ENCODE measurements around the gene CBLC. TPM values are rescaled to one million over a fixed set of nuclear protein-coding genes. Genes with fewer than 3 reads are reported as not detected.

CBLC gene, protein sequence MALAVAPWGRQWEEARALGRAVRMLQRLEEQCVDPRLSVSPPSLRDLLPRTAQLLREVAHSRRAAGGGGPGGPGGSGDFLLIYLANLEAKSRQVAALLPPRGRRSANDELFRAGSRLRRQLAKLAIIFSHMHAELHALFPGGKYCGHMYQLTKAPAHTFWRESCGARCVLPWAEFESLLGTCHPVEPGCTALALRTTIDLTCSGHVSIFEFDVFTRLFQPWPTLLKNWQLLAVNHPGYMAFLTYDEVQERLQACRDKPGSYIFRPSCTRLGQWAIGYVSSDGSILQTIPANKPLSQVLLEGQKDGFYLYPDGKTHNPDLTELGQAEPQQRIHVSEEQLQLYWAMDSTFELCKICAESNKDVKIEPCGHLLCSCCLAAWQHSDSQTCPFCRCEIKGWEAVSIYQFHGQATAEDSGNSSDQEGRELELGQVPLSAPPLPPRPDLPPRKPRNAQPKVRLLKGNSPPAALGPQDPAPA
- not detected for total RNA-seq

DNA sequence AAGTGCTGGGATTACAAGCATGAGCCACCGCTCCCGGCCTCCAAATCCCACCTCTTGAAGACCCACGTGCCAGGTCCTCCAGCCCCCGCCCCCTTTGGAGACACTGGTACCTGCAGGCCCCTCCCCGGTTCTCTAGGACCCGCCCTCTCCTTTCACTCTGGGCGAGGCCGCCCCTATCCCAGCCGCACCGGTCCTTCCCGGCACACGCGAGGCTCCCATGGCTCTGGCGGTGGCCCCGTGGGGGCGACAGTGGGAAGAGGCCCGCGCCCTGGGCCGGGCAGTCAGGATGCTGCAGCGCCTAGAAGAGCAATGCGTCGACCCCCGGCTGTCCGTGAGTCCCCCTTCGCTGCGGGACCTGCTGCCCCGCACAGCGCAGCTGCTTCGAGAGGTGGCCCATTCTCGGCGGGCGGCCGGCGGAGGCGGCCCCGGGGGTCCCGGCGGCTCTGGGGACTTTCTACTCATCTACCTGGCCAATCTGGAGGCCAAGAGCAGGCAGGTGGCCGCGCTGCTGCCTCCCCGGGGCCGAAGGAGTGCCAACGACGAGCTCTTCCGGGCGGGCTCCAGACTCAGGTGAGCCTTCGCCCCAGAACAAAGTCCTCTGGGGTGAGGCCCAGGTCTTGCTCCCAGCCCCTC lies at the start of gene CBLC:
Gene CBLC, plus strand, starts transcription at position 176 of the 633 bp plus-strand sequence. Its CDS starts 42 bp downstream, at position 218.
- WGBS, 2 donors, result 15 to 17% methylated on average over 29 to 36 of the region's 47 CpGs
- Histone ChIP-seq H3K9me3 (no peaks in the 10 kb centered on the region), H3K36me3 (no peaks in the 10 kb centered on the region), H3K4me1 (peaks cover 0 to 7% (median 0%) of the 10 kb centered on the region in 4 donors), H3K27ac (peak within 1 kb of the TSS in 1 of 4 donors; percentile 79), H3K27me3 (peaks cover 0 to 19% of the 10 kb centered on the region in 2 donors), H3K4me3 (peak within 1 kb of the TSS in 1 of 4 donors; percentile 26)
- no peak for DNase-seq (ENCODE audit: low spot score in 2 of 2)
- no peak for TF ChIP-seq EP300 (IDR thresholded peaks at IDR 0.05)
- no peak for TF ChIP-seq POLR2A (IDR thresholded peaks at IDR 0.05)
- TF ChIP-seq, protein P1, sequence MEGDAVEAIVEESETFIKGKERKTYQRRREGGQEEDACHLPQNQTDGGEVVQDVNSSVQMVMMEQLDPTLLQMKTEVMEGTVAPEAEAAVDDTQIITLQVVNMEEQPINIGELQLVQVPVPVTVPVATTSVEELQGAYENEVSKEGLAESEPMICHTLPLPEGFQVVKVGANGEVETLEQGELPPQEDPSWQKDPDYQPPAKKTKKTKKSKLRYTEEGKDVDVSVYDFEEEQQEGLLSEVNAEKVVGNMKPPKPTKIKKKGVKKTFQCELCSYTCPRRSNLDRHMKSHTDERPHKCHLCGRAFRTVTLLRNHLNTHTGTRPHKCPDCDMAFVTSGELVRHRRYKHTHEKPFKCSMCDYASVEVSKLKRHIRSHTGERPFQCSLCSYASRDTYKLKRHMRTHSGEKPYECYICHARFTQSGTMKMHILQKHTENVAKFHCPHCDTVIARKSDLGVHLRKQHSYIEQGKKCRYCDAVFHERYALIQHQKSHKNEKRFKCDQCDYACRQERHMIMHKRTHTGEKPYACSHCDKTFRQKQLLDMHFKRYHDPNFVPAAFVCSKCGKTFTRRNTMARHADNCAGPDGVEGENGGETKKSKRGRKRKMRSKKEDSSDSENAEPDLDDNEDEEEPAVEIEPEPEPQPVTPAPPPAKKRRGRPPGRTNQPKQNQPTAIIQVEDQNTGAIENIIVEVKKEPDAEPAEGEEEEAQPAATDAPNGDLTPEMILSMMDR (IDR thresholded peaks at IDR 0.05), result no peak

DNA sequence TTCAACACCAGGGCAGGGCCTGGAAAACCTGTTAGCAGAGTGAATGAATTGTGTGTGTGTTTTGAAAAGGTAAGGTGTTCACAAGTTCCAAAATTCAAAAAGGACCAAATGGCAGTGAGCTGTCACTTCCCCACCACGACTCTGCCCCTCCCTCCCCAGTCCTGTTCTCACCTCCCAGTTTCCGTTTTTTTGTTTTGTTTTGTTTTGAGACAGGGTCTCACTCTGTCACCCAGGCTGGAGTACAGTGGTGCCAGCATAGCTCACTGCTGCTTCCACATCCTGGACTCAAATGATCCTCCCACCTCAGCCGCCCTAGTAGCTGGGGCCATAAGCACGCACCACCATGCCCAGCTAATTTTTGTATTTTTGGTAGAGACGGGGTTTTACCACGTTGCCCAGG lies 49.5 kb upstream of the CBLC start:
- DNase-seq (ENCODE audit: low spot score in 2 of 2), result no peak
- Histone ChIP-seq H3K27ac (no peak overlapping the region), H3K4me3 (no peak overlapping the region), H3K27me3 (no peaks in the 10 kb centered on the region), H3K9me3 (no peaks in the 10 kb centered on the region), H3K4me1 (peaks cover 0 to 24% (median 16%) of the 10 kb centered on the region in 4 donors), H3K36me3 (no peaks in the 10 kb centered on the region)
- 56 to 68% methylated on average over 6 of the region's 6 CpGs for WGBS, 2 donors
- TF ChIP-seq EP300 (IDR thresholded peaks at IDR 0.05) (no peak), POLR2A (IDR thresholded peaks at IDR 0.05) (no peak)
- TF ChIP-seq, protein P1 (IDR thresholded peaks at IDR 0.05), result no peak

- no peaks in the 10 kb centered on the region for H3K9me3 ChIP-seq
- H3K36me3 ChIP-seq, result no peaks in the 10 kb centered on the region
- no peak for TF ChIP-seq POLR2A (IDR thresholded peaks at IDR 0.05)
- no peak for TF ChIP-seq EP300 (IDR thresholded peaks at IDR 0.05)
- TF ChIP-seq, protein P1 (IDR thresholded peaks at IDR 0.05), result no peak
- DNase-seq (ENCODE audit: low spot score in 2 of 2), result no peak
- H3K27ac ChIP-seq, result no peak overlapping the region
- peaks cover 0 to 13% (median 9%) of the 10 kb centered on the region in 4 donors for H3K4me1 ChIP-seq
- H3K4me3 ChIP-seq, result no peak overlapping the region
- H3K27me3 ChIP-seq, result no peaks in the 10 kb centered on the region
- 91 to 92% methylated on average over 8 of the region's 8 CpGs for WGBS, 2 donors
Observed at GRCh38 chr19:44729516-44730033, 48.1 kb upstream of the CBLC start.

DNA sequence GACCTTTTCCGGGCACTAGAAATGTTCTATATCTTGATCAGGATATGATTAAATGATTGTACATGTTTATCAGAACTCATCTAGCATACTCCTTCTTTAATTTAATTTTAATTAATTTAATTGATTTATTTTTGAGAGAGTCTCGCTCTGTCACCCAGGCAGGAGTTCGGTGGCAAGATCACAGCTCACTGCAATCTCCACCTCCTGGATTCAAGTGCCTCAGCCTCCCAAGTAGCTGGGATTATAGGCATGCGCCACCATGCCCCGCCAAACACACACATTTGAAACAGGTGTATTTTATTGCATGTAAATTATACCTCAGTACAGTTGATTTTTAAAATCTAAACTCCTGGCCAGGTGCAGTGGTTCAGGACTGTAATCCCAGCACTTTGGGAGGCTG lies 46.6 kb upstream of the CBLC start:
- H3K27ac ChIP-seq, result no peak overlapping the region
- 84 to 92% methylated on average over 5 of the region's 5 CpGs for WGBS, 2 donors

More for the DNA sequence above, 46.6 kb upstream of the CBLC start:
- no peaks in the 10 kb centered on the region for H3K9me3 ChIP-seq
- TF ChIP-seq POLR2A (IDR thresholded peaks at IDR 0.05) (no peak), EP300 (IDR thresholded peaks at IDR 0.05) (no peak)
- TF ChIP-seq, protein P1 (IDR thresholded peaks at IDR 0.05), result no peak
- H3K36me3 ChIP-seq, result no peaks in the 10 kb centered on the region
- H3K27me3 ChIP-seq, result no peaks in the 10 kb centered on the region
- no peak for DNase-seq (ENCODE audit: low spot score in 2 of 2)
- no peaks in the 10 kb centered on the region for H3K4me1 ChIP-seq
- H3K4me3 ChIP-seq, result no peak overlapping the region
